KMS-11 (cell line): ENCODE results near the gene PXYLP1.

Source experiments
- H2AFZ ChIP-seq: fragments of 200-600 bp; sonication (generic); 2 replicates; pipeline ENCODE4 v1.6.1; 2016; ENCODE audit warnings: antibody characterized with exemption, mixed run types, low read depth
- H3K27ac ChIP-seq: fragments of 200-600 bp; sonication (generic); 2 replicates; pipeline ENCODE4 v1.6.1; 2016; ENCODE audit warnings: mild to moderate bottlenecking, mixed run types
- H3K27me3 ChIP-seq: fragments of 200-600 bp; sonication (generic); 2 replicates; pipeline ENCODE4 v1.6.1; 2017; ENCODE audit warnings: mild to moderate bottlenecking, low read depth, mixed run types, moderate library complexity; ENCODE audit not compliant: insufficient read depth
- H3K36me3 ChIP-seq: fragments of 200-600 bp; sonication (generic); 2 replicates; pipeline ENCODE4 v1.6.1; 2017; ENCODE audit warnings: mild to moderate bottlenecking, mixed run types; ENCODE audit not compliant: insufficient read depth
- H3K4me1 ChIP-seq: fragments of 200-600 bp; sonication (generic); 2 replicates; pipeline ENCODE4 v1.6.1; 2016; ENCODE audit warnings: mild to moderate bottlenecking, low read depth, mixed run types; ENCODE audit not compliant: poor library complexity, severe bottlenecking
- H3K4me2 ChIP-seq: fragments of 200-600 bp; sonication (generic); 2 replicates; pipeline ENCODE4 v1.7.0; 2016; ENCODE audit warnings: mild to moderate bottlenecking, mixed run types
- H3K4me3 ChIP-seq: fragments of 200-600 bp; sonication (generic); IDR thresholded peaks from 2 replicates; pipeline ENCODE4 v1.6.1; 2017; ENCODE audit warnings: low read depth, low read length, mixed read lengths; ENCODE audit not compliant: insufficient read depth
- H3K79me2 ChIP-seq: fragments of 200-600 bp; sonication (generic); 2 replicates; pipeline ENCODE4 v1.6.1; 2016; ENCODE audit warnings: low read depth, mixed run types; ENCODE audit not compliant: insufficient read depth
- H3K9ac ChIP-seq: fragments of 200-600 bp; sonication (generic); 2 replicates; pipeline ENCODE4 v1.6.1; 2016; ENCODE audit warnings: mild to moderate bottlenecking, mixed run types
- H4K20me1 ChIP-seq: fragments of 200-600 bp; sonication (generic); 2 replicates; pipeline ENCODE4 v1.6.1; 2016; ENCODE audit warnings: mild to moderate bottlenecking, mixed run types; ENCODE audit not compliant: insufficient read depth
- TF ChIP-seq, protein P1 (sequence below): fragments of 200-600 bp; sonication (generic); conservative IDR thresholded peaks from 2 replicates; pipeline ENCODE4 v1.6.1; 2017; ENCODE audit warnings: low read depth, mild to moderate bottlenecking, antibody characterized with exemption, low read length, moderate library complexity, mixed read lengths

The PXYLP1 gene

DNA sequence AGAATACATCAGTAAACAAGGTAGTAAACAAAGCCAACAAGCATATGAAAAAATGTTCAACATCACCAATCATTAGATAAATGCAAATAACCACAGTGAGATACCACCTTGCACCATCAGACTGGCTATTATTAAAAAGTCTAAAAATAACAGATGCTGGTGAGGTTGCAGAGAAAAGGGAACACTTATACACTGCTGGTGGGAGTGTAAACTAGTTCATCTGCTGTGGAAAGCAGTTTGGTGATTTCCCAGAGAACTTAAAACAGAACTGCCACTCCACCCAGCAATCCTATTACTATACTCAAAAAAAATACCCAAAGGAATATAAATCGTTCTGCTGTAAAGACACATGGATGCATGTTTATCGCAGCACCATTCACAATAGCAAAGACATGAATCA is 106.4 kb downstream of the PXYLP1 start:
- Histone ChIP-seq H3K27me3 (no peaks in the 10 kb centered on the region), H4K20me1 (no peaks in the 10 kb centered on the region), H3K4me3 (no peak overlapping the region), H3K4me2 (no peak overlapping the region), H3K79me2 (no peaks in the 10 kb centered on the region), H3K27ac (no peak overlapping the region), H2AFZ (no peak overlapping the region), H3K9ac (no peak overlapping the region), H3K4me1 (no peaks in the 10 kb centered on the region), H3K36me3 (no peaks in the 10 kb centered on the region)
- TF ChIP-seq, protein P1, sequence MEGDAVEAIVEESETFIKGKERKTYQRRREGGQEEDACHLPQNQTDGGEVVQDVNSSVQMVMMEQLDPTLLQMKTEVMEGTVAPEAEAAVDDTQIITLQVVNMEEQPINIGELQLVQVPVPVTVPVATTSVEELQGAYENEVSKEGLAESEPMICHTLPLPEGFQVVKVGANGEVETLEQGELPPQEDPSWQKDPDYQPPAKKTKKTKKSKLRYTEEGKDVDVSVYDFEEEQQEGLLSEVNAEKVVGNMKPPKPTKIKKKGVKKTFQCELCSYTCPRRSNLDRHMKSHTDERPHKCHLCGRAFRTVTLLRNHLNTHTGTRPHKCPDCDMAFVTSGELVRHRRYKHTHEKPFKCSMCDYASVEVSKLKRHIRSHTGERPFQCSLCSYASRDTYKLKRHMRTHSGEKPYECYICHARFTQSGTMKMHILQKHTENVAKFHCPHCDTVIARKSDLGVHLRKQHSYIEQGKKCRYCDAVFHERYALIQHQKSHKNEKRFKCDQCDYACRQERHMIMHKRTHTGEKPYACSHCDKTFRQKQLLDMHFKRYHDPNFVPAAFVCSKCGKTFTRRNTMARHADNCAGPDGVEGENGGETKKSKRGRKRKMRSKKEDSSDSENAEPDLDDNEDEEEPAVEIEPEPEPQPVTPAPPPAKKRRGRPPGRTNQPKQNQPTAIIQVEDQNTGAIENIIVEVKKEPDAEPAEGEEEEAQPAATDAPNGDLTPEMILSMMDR, result no peak

DNA sequence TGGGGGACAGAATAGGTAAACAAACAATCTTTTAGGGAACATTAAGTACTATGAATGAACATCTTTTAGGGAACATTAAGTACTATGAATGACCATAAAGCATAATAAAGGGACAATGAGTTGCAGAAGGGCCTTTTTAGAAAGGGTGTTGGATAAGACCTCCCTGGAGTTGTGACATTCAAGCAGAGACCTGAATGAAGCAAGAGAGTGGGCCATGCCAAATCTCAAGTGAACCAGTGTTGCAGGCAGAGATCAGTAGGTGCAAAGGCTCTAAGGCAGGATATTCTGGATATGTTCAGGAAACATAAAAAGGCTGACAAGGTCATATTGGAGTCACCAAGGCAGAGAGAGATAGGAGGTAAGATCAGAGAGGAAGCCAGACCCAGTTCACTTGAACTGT is 107.3 kb downstream of the PXYLP1 start:
- Histone ChIP-seq H3K9ac (no peak overlapping the region), H3K4me3 (no peak overlapping the region), H3K27me3 (no peaks in the 10 kb centered on the region), H4K20me1 (no peaks in the 10 kb centered on the region), H3K4me2 (no peak overlapping the region), H2AFZ (no peak overlapping the region), H3K79me2 (no peaks in the 10 kb centered on the region), H3K27ac (no peak overlapping the region), H3K4me1 (no peaks in the 10 kb centered on the region), H3K36me3 (no peaks in the 10 kb centered on the region)
- TF ChIP-seq, protein P1, result no peak

DNA sequence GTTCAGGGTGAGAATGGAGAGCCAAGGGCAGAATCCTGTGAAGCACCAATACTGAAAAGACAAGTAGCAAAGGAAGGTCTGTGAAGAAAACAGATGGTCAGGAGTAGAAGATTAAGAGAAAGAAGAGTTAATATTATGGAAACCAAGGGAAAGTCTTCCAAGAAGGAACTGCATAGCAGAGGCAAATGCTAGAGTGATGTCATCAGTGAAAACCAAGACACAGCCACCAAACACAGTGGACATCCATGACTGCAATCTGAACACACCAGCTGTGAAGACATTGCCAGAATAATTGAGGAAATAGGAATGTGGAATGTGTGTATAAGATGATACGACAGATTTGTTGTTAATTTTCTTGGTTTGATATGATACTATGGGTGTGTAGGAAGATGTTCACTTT is 109.9 kb downstream of the PXYLP1 start:
- H3K4me1 ChIP-seq, result no peaks in the 10 kb centered on the region
- H2AFZ ChIP-seq, result no peak overlapping the region
- no peak overlapping the region for H3K9ac ChIP-seq
- no peak overlapping the region for H3K27ac ChIP-seq
- TF ChIP-seq, protein P1, result no peak
- no peaks in the 10 kb centered on the region for H3K79me2 ChIP-seq
- H3K4me2 ChIP-seq, result no peak overlapping the region
- no peaks in the 10 kb centered on the region for H3K27me3 ChIP-seq
- no peak overlapping the region for H3K4me3 ChIP-seq
- no peaks in the 10 kb centered on the region for H4K20me1 ChIP-seq
- H3K36me3 ChIP-seq, result no peaks in the 10 kb centered on the region

DNA sequence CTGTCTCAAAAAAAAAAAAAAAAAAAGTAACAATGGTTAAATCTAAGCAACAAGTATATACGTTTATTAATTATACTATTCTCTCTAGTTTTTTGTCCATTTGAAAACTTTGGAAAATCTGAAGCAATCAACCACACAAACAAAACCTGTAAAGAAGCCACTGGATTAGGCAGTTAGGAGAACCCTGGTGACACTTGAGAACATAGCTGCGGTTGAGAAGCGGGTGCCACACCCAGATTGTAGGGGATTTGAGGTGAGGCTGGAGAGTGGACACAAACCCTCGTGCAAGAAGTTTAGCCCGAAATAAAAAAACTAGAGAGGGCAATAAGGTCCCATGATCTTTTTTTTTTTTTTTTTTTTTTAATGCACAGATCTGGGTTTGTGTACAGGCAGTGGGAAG is 110.8 kb downstream of the PXYLP1 start:
- Histone ChIP-seq H3K36me3 (no peaks in the 10 kb centered on the region), H4K20me1 (no peaks in the 10 kb centered on the region), H3K9ac (no peak overlapping the region), H3K27me3 (no peaks in the 10 kb centered on the region), H3K4me1 (no peaks in the 10 kb centered on the region), H3K79me2 (no peaks in the 10 kb centered on the region), H3K4me2 (no peak overlapping the region), H2AFZ (no peak overlapping the region), H3K27ac (no peak overlapping the region), H3K4me3 (no peak overlapping the region)
- TF ChIP-seq, protein P1, result no peak
